Measurements from ENCODE around the gene S100A5. TPM values are rescaled to one million over a fixed set of nuclear protein-coding genes. Genes with fewer than 3 reads are reported as not detected.

The S100A5 gene
- total and polyA plus RNA-seq, 12 donors: not detected

DNA sequence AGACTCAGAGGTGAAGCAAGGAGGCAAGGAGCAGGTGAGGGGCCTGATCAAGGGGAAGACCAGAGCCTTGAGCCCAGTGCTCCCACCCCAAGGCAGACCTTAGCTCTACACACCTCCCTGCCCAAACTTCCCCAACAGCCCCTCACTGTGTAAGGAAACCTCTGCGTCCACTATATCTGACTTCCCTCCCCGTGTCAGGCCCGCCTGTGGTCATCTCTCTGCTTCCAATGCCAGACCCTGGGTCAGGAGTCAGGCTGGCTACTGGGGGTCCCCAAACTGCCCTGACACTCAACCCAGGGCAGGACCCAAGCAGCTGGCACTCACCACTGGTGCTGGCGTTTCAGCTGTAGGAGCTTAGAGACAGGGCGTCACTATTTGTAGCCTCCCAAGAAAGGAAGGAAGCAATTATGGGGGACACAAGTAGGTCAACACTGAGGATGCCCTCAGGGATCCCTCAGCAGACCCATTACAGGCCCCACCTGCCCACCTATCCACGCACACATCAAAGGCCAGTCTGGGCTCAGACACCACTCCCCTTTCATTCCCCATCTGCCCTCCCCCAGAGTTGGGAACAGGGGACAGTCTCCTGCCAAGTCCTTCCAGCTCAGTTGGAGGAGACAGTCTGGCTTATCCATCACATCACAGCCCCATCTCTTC, 9.1 kb upstream of the S100A5 start:
- intact Hi-C loops (cut with DNase I): no loop called here
- H3K27me3 ChIP-seq: no peaks in the 10 kb centered on the region
- TF ChIP-seq, protein P1, sequence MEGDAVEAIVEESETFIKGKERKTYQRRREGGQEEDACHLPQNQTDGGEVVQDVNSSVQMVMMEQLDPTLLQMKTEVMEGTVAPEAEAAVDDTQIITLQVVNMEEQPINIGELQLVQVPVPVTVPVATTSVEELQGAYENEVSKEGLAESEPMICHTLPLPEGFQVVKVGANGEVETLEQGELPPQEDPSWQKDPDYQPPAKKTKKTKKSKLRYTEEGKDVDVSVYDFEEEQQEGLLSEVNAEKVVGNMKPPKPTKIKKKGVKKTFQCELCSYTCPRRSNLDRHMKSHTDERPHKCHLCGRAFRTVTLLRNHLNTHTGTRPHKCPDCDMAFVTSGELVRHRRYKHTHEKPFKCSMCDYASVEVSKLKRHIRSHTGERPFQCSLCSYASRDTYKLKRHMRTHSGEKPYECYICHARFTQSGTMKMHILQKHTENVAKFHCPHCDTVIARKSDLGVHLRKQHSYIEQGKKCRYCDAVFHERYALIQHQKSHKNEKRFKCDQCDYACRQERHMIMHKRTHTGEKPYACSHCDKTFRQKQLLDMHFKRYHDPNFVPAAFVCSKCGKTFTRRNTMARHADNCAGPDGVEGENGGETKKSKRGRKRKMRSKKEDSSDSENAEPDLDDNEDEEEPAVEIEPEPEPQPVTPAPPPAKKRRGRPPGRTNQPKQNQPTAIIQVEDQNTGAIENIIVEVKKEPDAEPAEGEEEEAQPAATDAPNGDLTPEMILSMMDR (IDR thresholded peaks at IDR 0.05): no peak
- H3K4me1 ChIP-seq: peaks cover 32 to 86% (median 54%) of the 10 kb centered on the region in 9 donors
- no peak for ATAC-seq
- no peaks in the 10 kb centered on the region for H3K36me3 ChIP-seq
- H3K9me3 ChIP-seq: no peaks in the 10 kb centered on the region
- H3K27ac ChIP-seq: peak overlapping the region in 8 of 10 donors; percentile 35 to 83 (median 64)
- DNase-seq: no peak
- WGBS, 2 donors: 65 to 70% methylated on average over 6 of the region's 6 CpGs
- no peak overlapping the region for H3K4me3 ChIP-seq

DNA sequence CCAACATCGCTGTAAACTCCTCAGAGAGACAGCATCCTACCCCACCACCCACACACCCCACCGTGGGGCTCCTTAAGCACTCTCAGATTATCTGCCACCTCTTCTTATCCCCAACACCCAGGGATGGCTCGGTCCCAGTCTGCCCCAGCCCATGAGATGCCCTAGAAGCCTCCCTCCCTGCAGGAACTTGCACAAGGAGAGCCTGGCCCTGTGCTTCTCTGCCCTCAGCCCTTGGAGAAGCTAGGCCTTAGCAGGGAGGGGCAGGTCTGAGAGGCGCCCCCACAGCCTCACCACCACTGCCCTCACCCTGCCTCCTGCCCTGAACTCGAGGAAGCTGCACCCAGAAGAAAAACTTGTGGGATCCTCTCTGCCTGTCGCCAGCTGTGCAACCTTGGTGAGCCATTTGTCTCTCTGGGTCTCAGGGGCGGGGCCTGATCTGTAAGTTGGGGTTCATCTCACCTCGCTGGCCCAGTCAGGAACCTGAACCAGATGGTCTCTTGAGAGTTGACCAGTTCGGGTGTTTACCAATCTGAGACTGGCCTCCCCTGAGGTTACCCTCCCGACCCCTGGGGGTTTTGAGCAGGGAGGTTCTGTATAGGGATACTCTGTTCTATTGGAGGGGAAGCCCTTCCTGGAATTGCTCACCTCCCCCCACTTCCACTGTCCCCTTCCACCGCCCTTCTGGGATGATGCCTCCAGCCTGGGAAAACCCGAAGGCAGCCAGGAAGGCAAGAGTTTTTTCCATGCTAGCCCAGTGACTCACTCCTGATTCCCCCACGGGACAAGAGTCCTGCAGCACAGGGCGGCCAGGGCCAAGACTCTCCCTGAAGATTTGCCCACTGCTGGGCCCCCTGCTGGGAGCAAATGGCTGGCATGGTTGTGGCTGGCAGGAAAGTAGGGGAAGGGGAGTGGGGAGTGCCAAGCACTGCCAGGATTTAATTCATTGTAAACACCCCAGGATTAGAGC, 8.3 kb upstream of the S100A5 start, which contains the start of gene S100A3:
Gene S100A3 (minus strand): TSS at position 537 of the 967 bp plus-strand sequence. CDS start 773 bp downstream, outside the sequence.
- DNase-seq (peak; percentile 62 to 83), ATAC-seq (peak; percentile 34 to 80 (median 58))
- Histone ChIP-seq H3K9me3 (no peaks in the 10 kb centered on the region), H3K4me3 (no peak within 1 kb of the TSS), H3K4me1 (peaks cover 30 to 86% (median 58%) of the 10 kb centered on the region in 9 donors), H3K36me3 (peaks cover 0 to 4% (median 0%) of the 10 kb centered on the region in 9 donors), H3K27me3 (no peaks in the 10 kb centered on the region), H3K27ac (peak within 1 kb of the TSS; percentile 35 to 83 (median 64))
- 61 to 67% methylated on average over 14 of the region's 14 CpGs for WGBS, 2 donors
- TF ChIP-seq, protein P1 (IDR thresholded peaks at IDR 0.05): peak in 7 of 9 donors; percentile 6 to 34 (median 22)
- intact Hi-C loops (cut with DNase I): no loop called here

GRCh38 chr1:153547560-153548551, 7.1 kb upstream of the S100A5 start:
- Histone ChIP-seq H3K4me1 (peaks cover 29 to 88% (median 50%) of the 10 kb centered on the region in 9 donors), H3K27me3 (no peaks in the 10 kb centered on the region), H3K9me3 (no peaks in the 10 kb centered on the region), H3K27ac (peak overlapping the region in 3 of 10 donors; percentile 67 to 91 (median 73)), H3K4me3 (no peak overlapping the region), H3K36me3 (peaks cover 0 to 12% (median 0%) of the 10 kb centered on the region in 9 donors)
- TF ChIP-seq, protein P1 (IDR thresholded peaks at IDR 0.05): no peak
- intact Hi-C loops (cut with DNase I): no loop called here
- ATAC-seq: no peak
- DNase-seq: no peak
- WGBS, 2 donors: 88% methylated on average over 19 of the region's 19 CpGs

Data from heart right ventricle (tissue), 16 donors.